ENCODE data around the gene FAM9C.
"Not testable (repeated sequence)": the region's sequence is repeated elsewhere in the genome, so short reads cannot be mapped to it uniquely, and the experiment has no call there.

DNA sequence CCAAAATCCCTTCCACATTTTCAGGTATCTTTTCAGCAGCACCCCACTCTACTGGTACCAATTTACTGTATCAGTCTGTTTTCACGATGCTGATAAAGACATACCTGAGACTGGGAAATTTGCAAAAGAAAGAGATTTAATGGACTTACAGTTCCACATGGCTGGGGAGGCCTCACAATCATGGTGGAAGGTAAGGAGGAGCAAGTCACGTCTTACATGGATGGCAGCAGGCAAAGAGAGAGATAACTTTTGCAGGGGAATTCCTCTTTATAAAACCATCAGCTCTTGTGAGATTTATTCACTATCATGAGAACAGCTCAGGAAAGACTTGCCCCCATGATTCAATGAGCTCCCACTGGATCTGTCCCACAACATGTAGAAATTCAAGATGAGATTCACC lies 18.7 kb upstream of the FAM9C start:
- TF ChIP-seq CBX1 (IDR thresholded peaks at IDR 0.05; ENCODE audit: low read depth); MXD1 (CRISPR knock-in tag; IDR thresholded peaks at IDR 0.05; ENCODE audit: borderline replicate concordance, poor library complexity, severe bottlenecking); ZNF589 (CRISPR knock-in tag; IDR thresholded peaks at IDR 0.05; ENCODE audit: low read depth); CCNT2 (IDR thresholded peaks at IDR 0.05; ENCODE audit: borderline replicate concordance, extremely low read depth, insufficient read length, low read depth, low read length); EZH2 (IDR thresholded peaks at IDR 0.05; ENCODE audit: borderline replicate concordance, low read depth, low read length); FOXK2 (conservative IDR thresholded peaks at IDR 0.05 in 1 of 2, IDR thresholded peaks at IDR 0.05 in 1 of 2; ENCODE audit: low read depth in 2 of 2); RBM14 (IDR thresholded peaks at IDR 0.05; ENCODE audit: borderline replicate concordance, insufficient read depth, low read depth, low read length); HDAC6 (IDR thresholded peaks at IDR 0.05; ENCODE audit: low read depth, low read length); FOXP4 (CRISPR knock-in tag; IDR thresholded peaks at IDR 0.05; ENCODE audit: borderline replicate concordance): not testable (repeated sequence)
- TF ChIP-seq, protein P1, sequence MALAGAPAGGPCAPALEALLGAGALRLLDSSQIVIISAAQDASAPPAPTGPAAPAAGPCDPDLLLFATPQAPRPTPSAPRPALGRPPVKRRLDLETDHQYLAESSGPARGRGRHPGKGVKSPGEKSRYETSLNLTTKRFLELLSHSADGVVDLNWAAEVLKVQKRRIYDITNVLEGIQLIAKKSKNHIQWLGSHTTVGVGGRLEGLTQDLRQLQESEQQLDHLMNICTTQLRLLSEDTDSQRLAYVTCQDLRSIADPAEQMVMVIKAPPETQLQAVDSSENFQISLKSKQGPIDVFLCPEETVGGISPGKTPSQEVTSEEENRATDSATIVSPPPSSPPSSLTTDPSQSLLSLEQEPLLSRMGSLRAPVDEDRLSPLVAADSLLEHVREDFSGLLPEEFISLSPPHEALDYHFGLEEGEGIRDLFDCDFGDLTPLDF (CRISPR knock-in tag; IDR thresholded peaks at IDR 0.05): not testable (repeated sequence)
- TF ChIP-seq, protein P2, sequence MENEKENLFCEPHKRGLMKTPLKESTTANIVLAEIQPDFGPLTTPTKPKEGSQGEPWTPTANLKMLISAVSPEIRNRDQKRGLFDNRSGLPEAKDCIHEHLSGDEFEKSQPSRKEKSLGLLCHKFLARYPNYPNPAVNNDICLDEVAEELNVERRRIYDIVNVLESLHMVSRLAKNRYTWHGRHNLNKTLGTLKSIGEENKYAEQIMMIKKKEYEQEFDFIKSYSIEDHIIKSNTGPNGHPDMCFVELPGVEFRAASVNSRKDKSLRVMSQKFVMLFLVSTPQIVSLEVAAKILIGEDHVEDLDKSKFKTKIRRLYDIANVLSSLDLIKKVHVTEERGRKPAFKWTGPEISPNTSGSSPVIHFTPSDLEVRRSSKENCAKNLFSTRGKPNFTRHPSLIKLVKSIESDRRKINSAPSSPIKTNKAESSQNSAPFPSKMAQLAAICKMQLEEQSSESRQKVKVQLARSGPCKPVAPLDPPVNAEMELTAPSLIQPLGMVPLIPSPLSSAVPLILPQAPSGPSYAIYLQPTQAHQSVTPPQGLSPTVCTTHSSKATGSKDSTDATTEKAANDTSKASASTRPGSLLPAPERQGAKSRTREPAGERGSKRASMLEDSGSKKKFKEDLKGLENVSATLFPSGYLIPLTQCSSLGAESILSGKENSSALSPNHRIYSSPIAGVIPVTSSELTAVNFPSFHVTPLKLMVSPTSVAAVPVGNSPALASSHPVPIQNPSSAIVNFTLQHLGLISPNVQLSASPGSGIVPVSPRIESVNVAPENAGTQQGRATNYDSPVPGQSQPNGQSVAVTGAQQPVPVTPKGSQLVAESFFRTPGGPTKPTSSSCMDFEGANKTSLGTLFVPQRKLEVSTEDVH (IDR thresholded peaks at IDR 0.05; ENCODE audit: low read depth, partially characterized antibody): not testable (repeated sequence)
